HG03139 (cell line): ENCODE data around the gene OR5K4.
"Not testable (repeated sequence)": the region's sequence is repeated elsewhere in the genome, so short reads cannot be mapped to it uniquely, and the experiment has no call there.

Experiments used
- ATAC-seq: cut with Tn5 transposase; IDR thresholded peaks from one replicate; pipeline ENCODE4 v1.9.1; 2021; ENCODE audit not compliant: unreplicated experiment

OR5K4 gene

GRCh38 chr3:98367464-98368246 lies 14.0 kb downstream of the OR5K4 start:
- no peak for ATAC-seq

- no peak for ATAC-seq
These were observed 17.5 kb downstream of the OR5K4 start for GRCh38 chr3:98371186-98371585.

- ATAC-seq = no peak
These were observed 18.2 kb downstream of the OR5K4 start for GRCh38 chr3:98371853-98372252.

GRCh38 chr3:98372445-98372844 lies 18.8 kb downstream of the OR5K4 start:
- no peak for ATAC-seq

GRCh38 chr3:98376631-98377030 lies 23.0 kb downstream of the OR5K4 start:
- ATAC-seq = no peak

- no peak for ATAC-seq
These were observed 34.5 kb downstream of the OR5K4 start for GRCh38 chr3:98388147-98388546.

GRCh38 chr3:98390366-98390765 lies 36.7 kb downstream of the OR5K4 start, which contains the start of gene OR5K3:
OR5K3 (plus strand) TSS chr3:98390666; CDS start chr3:98390666, 0 bp downstream.
- no peak for ATAC-seq

- no peak for ATAC-seq
These were observed 41.4 kb downstream of the OR5K4 start for GRCh38 chr3:98395101-98395500.

- not testable (repeated sequence) for ATAC-seq
These were observed 42.8 kb downstream of the OR5K4 start for GRCh38 chr3:98396482-98396881.

- no peak for ATAC-seq
These were observed 44.9 kb downstream of the OR5K4 start for GRCh38 chr3:98398513-98398912.

GRCh38 chr3:98402507-98402906 lies 48.9 kb downstream of the OR5K4 start:
- ATAC-seq = no peak

GRCh38 chr3:98404010-98404409 lies 50.4 kb downstream of the OR5K4 start:
- no peak for ATAC-seq
